Activated CD4-positive, alpha-beta T cell treated with anti-CD3 and anti-CD28 coated beads, Interleukin-2, amount 50 U/mL, for 48 hours (primary cell): ENCODE results near the gene SLC37A1.
"Not testable (repeated sequence)": the region's sequence is repeated elsewhere in the genome, so short reads cannot be mapped to it uniquely, and the experiment has no call there.

Source experiments
- DNase-seq, 2 experiments: peaks; one replicate each; pipeline ENCODE4 v3.0.0-alpha.2; 2020

SLC37A1 gene

DNA sequence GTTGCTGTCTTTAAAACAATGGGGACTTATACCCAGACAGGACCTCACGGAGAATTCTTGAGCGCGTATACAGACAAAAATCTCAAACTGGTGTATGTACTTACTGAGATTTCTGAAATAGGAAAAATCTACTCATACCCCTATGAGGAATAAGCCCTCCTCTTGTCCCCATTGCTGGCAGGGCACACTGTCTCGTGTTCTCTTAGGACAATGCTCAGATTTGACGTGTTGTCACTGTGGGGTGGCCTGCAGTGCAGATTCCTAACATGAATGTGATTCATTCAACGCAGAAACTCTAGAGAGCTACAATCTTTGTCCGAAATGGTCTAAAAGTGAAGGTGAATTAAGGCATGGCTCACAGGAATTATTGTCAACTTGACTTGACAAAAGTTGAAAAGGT is 108.6 kb downstream of the SLC37A1 start:
- DNase-seq: no peak

DNA sequence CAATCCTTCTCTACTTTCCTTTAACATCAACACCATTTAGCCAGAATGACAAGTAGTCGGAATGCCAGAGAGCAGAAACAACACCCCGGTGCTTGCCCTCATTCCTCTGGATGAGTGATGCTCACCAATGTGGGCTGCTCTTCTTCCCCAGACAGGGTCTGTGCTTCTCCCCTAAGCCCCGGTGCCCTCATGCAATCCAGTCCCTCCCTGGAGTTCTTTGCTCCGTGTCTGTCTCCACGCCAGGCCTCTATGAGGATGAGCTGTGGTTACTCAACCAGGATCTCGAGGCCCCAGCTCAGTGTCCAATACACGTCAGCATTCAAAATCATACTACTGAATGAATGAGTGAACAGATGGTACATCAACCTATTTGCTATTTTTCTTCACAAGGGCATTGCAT is 110.0 kb downstream of the SLC37A1 start:
- DNase-seq: no peak

DNA sequence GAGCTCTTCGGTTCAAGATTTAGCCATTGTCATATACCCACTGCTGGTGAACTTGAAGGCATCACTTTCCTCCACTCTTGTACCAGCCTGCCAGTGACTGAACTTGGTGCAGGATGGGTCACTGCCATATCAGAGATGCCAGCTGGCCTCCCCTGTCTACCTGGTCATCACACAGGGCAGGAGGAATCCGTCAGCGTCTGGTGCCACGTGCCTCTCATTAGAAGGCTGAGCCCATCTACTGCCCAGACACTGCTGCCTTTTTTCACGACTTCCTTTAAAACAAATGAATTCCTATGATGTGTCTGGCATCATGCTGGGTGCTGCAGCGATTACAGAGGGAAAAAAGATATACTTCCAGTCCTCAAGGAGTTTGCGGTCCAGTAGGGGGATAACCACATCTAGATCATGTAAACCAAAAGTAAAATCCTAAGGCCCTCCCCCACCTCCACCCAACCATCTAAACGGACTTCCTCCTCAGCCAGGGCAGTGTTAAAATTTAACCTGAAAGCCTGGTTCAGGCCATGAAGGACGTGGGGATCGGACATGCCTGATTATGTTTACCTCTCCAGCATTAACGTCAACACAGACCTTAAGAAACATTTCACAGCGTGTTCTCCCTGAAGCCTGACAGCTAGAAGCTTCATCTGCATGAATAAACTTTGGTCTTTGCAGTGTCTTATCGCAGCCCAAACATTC is 110.6 kb downstream of the SLC37A1 start:
- DNase-seq: no peak

DNA sequence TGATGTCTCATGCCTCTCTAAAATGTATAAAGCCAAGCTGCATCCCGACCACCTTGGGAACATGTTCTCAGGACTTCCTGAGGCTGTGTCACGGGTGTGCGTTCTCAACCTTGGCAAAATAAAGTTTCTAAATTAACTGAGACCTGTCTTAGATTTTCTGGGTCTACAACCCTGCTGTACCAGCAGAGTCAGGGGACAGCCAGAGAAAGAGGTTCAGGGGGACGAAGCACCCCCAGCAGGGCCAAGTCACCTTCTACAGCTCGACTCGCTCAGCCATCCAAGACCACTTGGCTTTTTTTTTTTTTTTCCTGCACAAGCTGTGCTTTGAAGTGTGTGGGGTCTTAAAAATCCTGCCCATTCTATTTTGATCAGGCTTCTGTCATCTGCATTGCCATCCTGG is 111.3 kb downstream of the SLC37A1 start:
- no peak for DNase-seq

DNA sequence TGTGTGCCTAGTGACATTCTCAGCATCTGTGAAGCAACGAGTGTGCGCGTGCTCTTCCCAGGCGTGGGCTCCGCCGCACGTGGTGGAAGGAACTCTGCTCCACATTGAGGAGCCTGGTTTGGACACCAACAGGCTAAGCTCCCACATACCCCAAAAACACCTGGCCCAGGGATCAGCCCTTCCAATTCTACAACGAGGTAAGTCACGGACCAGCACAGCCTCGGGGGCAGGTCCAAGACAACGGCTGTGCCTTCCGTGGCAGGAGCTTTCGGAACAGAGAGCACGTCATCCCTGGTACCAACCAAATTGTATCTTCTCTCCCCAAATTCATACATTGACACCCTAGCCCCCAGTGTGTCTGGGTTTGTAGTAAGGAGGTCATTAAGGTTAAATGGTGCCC is 112.5 kb downstream of the SLC37A1 start:
- DNase-seq: no peak

DNA sequence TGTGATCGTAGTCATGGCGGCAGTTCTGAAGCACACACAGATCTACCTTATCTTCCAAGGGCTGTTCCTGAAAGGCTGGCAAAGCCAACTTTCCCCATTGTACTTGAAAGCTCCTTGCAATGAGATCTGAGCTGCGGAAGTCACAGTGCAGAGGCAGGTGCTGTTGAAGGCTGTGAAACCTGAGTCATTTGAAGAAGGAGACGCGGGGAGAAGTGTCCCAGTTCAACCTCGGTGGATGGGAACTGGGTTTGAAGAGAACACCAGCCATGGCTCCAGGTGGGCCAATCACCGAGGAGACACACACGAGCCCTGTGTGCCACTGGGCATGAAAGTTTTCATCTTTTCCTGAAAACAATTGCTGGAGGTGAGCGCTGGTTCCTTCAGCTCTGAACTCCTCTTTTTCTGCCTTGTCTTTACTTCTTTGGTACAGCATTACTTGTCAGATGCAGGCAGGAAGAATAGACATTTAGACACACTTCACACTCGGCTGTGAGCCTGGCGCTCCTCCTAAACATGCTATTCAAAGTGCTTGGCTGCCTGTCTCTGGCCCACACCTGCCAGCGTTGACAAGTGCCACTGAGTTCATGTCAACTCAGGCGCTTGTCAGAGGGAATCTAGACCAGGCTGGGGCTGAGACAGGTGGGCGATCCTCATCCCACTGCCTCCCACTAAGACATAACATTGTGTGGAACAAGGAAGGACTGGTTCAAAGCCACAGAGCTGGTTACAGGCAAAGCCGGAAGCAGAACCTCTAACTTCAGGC is 114.1 kb downstream of the SLC37A1 start:
- no peak for DNase-seq

DNA sequence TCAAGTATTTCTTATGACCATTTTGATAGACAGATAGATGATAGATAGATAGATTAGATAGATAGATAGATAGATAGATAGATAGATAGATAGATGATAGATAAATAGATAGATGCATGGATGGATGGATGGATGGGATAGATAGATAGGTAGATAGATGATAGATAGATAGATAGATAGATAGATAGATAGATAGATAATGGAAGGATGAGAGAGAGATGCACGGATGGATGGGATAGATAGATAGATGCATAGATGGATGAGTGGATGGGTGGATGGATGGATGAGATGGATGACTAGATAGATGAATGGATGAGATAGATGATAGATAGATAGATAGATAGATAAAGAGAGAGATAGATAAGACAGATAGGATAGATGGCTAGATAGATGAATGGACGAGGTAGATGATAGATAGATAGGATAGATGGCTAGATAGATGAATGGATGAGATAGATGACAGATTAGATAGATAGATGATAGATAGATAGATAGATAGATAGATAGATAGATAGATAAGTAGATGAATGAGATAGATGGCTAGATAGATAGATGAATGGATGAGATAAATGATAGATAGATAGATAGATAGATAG is 114.9 kb downstream of the SLC37A1 start:
- DNase-seq: not testable (repeated sequence)

DNA sequence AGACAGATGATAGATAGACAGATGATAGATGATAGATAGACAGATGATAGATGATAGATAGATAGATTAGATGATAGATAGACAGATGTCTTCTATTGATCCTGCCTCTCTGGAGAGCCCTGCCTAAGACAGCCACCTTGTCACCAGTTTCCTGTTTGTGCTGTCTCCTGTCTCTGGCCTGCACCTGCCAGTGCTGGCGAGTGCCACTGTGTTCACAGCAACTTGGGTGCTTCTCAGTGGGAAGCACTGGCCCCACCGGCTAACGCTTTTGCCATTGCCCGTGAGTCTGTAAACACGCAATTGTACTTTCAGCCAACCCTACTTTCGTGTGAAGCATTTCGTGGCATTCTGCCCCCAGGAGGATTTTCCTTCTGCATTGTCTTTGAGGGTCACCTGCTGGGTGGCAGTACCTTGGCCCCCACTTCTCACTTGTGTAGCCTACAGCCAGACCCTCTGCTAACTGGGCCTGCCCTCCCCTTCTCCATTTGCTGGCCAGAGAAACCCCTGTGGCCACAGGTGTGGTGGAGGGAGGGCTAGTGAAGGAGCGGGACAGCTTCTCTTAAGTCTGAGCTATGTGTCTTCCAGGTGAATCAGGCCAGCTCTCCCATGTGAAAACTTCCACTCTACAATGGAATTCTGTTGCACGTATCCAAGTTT is 116.4 kb downstream of the SLC37A1 start:
- no peak for DNase-seq

DNA sequence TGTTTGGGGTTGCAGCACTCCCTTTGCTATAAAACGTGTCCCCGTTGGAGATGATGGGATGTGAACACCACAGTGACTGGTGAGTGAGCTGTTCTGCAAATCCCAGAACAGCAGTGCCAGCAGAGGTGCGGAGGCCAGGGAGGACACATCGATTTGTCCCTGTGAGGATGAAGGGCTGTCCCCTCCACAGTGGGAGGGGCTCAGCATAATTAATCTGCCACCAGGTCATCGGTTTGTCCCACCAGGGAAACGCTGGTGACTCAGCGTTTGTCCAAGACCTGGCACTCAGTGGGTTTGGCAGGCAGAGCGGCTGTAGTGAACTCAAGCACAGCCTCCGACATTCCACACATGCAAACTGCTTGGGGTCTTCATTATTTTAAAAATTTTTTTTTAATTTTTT is 117.0 kb downstream of the SLC37A1 start:
- DNase-seq: no peak
